Bronchial epithelial cell (primary cell): Measurements from ENCODE around the gene UTP3. TPM values are rescaled to one million over a fixed set of nuclear protein-coding genes. Genes with fewer than 3 reads are reported as not detected.
"Not testable (repeated sequence)": the region's sequence is repeated elsewhere in the genome, so short reads cannot be mapped to it uniquely, and the experiment has no call there.

Experiments
- DNase-seq: peaks from one replicate; pipeline ENCODE4 v3.0.0-alpha.2; 2010; ENCODE audit warnings: low read depth
- FAIRE-seq: peaks from 2 replicates; lab custom pipeline; 2011; peaks lifted over from hg19 to GRCh38; lab: Jason Lieb, UNC
- H3K27me3 ChIP-seq: 2 replicates; pipeline ENCODE4 v1.5.1; 2011; ENCODE audit warnings: low read length; ENCODE audit not compliant: control insufficient read depth, insufficient read depth
- H3K36me3 ChIP-seq: 2 replicates; pipeline ENCODE4 v1.5.1; 2011; ENCODE audit warnings: low read length; ENCODE audit not compliant: control insufficient read depth, insufficient read depth
- H3K4me3 ChIP-seq: 2 replicates; pipeline ENCODE4 v1.5.1; 2011; ENCODE audit warnings: mild to moderate bottlenecking, low read depth, low read length, control low read depth
- CTCF ChIP-seq: IDR thresholded peaks from 2 replicates; pipeline ENCODE4 v1.5.1; 2011; ENCODE audit warnings: mild to moderate bottlenecking, moderate library complexity, low read length, control low read depth, inconsistent platforms; ENCODE audit not compliant: insufficient read depth, severe bottlenecking
- total RNA-seq: library from RNA; depleted of rRNA; stranded (reverse); fragments of >200 nt; gene quantifications from 2 replicates; pipeline ENCODE4 v1.2.1, GENCODE V29; 2014

Gene UTP3
- total RNA-seq, 1 donor from 2014 or later = 15.0 TPM

GRCh38 chr4:70691661-70692060 lies 3.3 kb downstream of the UTP3 start:
- TF ChIP-seq CTCF = no peak
- no peak for FAIRE-seq
- DNase-seq = no peak
- H3K36me3 ChIP-seq = no peaks in the 10 kb centered on the region
- no peaks in the 10 kb centered on the region for H3K27me3 ChIP-seq
- H3K4me3 ChIP-seq = no peak overlapping the region

GRCh38 chr4:70694633-70695032 lies 6.3 kb downstream of the UTP3 start:
- H3K36me3 ChIP-seq, DNase-seq, FAIRE-seq: not testable (repeated sequence)

GRCh38 chr4:70698435-70698834 lies 10.1 kb downstream of the UTP3 start:
- FAIRE-seq, DNase-seq, H3K4me3 ChIP-seq, H3K27me3 ChIP-seq, H3K36me3 ChIP-seq: not testable (repeated sequence)

More at GRCh38 chr4:70694633-70695032, 6.3 kb downstream of the UTP3 start:
- not testable (repeated sequence) for H3K4me3 ChIP-seq, H3K27me3 ChIP-seq

GRCh38 chr4:70700712-70701111 lies 12.4 kb downstream of the UTP3 start:
- no peak overlapping the region for H3K4me3 ChIP-seq
- FAIRE-seq = no peak
- no peak for TF ChIP-seq CTCF
- DNase-seq = no peak
- H3K27me3 ChIP-seq = no peaks in the 10 kb centered on the region
- H3K36me3 ChIP-seq = no peaks in the 10 kb centered on the region

- H3K36me3 ChIP-seq = no peaks in the 10 kb centered on the region
- TF ChIP-seq CTCF = no peak
- no peak overlapping the region for H3K4me3 ChIP-seq
- no peaks in the 10 kb centered on the region for H3K27me3 ChIP-seq
- peak; percentile 89 for DNase-seq
- FAIRE-seq = no peak
Observed at GRCh38 chr4:70701271-70701670, 12.9 kb downstream of the UTP3 start.

GRCh38 chr4:70702592-70702991 lies 14.3 kb downstream of the UTP3 start:
- not testable (repeated sequence) for H3K4me3 ChIP-seq, FAIRE-seq, H3K36me3 ChIP-seq, DNase-seq, H3K27me3 ChIP-seq

GRCh38 chr4:70703619-70704214 lies 15.4 kb downstream of the UTP3 start:
- no peak for FAIRE-seq
- peak; percentile 89 for DNase-seq

More at GRCh38 chr4:70703619-70704214, 15.4 kb downstream of the UTP3 start:
- Histone ChIP-seq H3K4me3 (peak overlapping the region; percentile 39), H3K27me3 (no peaks in the 10 kb centered on the region), H3K36me3 (no peaks in the 10 kb centered on the region)
- TF ChIP-seq CTCF = no peak
